T follicular helper cell (primary cell): ENCODE results near the gene COX14.
A peak's percentile ranks its signal among the peaks of the same experiment; 100 is the strongest.
"Not testable (repeated sequence)": the region's sequence is repeated elsewhere in the genome, so short reads cannot be mapped to it uniquely, and the experiment has no call there.

Experiments
- DNase-seq: peaks from one replicate; pipeline ENCODE4 v3.0.0-alpha.2; 2020; ENCODE audit warnings: low read depth
- total RNA-seq, 2 experiments: gene quantifications; one replicate each; lab custom pipeline; 2026; lab: John Stamatoyannopoulos, UW

The COX14 gene
- 11.8 to 14.1 reads per million in 2 experiments for total RNA-seq

DNA sequence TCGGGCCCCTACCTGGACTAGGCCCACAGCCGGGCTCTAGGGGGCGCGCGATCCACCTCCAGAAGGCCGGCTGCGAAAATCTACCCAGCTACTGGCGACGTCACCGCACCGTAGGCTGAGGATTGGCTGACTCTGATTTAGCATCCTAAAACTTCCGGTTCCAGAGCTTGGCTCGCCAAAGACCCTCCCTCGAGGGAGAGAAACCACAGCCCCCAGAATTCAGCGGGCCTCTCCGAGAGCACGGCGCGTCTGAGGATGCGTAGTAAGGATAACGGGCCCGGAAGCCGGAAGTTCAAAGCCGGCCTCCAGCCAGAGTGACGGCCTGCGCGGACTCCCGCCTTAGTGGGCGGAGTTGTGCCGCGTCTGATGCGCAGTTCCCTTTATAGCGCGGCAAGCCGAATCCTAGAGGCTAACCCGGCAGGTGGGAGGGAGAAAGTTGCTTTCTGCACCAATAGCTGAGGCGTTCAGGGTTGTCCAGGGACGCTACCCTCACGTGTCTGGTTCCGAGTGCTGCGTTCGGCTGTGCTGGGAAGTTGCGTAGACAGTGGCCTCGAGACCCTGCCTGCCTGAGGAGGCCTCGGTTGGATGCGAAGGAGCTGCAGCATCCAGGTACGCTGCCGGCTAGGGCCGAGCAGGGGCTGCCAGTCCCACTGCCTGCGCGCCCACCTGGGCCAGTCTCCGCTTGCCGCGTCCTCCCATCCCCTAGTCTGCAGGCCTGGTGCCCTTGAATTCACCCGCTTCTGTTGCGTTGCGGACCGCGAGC lies at the start of gene COX14:
Gene COX14 (plus strand): TSS at position 544 of the 763 bp plus-strand sequence. CDS start 7,808 bp downstream, outside the sequence.
- peak; percentile 98 for DNase-seq

DNA sequence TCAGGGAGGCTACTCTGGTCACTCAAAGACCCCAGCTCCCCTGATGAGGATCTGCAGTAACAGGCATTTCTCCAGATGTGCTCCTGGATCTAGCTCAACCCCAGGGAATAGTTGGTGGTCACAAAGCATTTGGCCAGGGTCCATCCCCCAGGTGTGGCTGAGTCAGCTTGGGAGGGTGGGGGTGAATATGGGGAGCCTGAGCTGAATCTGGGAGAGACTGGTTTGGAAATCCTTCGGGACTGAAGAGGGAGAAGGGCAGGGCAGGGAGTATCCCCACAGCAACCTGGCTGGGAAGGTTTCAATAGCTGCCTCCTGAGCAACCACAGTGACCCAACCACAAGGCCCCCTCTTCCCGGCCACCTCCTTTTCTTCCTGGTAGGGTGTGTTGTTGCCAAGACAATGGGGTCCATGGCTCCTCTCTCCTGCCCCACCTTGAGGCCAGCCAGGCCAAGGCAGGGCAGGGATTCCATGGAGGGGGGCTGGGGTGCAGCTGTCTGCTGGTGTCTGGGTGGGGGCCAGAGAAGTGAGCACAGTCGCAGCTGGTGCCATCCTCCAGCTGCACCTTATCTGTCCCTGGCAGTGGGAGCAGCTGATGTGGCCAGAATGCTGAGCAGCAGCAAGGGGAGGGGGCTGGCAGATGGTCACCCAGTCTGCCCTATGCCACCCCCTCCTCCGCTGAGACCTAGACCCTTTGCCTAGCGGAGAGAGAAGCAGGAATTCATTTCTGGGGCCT lies 49.1 kb upstream of the COX14 start:
- DNase-seq: no peak

DNA sequence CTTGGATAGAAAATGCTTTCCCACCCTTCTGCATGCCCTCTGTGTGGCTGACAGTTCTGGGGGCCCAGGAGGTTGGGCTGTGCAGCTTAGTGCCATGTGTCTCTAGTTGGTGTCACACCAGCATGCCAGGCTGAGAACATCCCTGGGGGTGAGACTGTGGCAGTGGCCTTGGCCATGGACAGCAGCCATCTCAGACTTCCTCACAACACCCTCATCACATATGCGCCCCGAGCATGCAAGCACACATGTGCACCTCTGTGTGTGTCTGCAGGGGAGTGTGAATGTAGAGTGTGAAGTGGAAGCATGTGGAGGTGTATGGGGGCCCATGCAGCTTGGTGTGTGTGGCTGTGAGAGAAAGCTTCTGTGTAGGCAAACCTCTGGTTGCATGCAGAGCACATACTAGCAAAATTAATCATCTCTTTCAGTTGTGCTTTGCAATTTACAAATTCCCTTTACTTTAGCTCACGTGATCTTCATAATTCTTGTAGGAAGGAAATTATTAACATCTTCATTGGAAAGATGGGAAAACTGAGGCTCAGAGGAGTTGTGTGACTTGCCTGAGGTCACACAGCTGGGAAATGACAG lies 46.2 kb upstream of the COX14 start:
- no peak for DNase-seq

DNA sequence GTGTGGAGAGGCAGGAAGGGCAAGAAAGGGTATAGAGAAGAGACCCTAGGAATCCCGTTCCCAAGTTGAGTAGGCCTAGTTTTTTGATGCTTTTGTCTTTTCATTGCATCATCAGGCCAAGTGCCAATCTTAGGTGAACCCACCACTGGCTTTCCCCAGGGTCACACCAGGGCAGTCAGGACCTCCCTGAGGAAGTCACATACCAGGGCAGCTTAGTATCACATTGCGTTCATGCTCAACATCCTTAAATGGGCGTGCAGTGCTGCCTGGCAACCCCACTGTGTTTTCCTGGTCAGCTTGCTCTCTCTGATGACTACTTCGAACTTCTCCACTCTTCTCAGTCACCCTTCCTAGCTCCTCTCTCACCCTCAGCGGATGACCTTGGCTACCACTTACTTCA lies 45.6 kb upstream of the COX14 start:
- no peak for DNase-seq

DNA sequence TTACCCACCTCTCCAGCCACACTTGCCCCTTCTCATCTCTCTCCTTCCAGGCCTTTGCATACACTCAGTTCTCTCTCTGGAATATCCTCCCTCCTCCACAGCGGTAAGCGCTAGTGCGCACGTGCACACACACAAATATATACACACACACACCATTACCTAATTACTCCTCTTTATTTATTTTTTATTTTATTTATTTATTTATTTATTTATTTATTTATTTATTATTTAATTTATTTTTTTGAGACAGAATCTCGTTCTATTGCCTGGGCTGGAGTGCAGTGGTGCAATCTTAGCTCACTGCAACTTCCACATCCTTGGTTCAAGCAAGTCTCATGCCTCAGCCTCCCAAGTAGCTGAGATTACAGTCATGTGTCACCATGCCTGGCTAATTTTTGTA lies 43.0 kb upstream of the COX14 start:
- no peak for DNase-seq

DNA sequence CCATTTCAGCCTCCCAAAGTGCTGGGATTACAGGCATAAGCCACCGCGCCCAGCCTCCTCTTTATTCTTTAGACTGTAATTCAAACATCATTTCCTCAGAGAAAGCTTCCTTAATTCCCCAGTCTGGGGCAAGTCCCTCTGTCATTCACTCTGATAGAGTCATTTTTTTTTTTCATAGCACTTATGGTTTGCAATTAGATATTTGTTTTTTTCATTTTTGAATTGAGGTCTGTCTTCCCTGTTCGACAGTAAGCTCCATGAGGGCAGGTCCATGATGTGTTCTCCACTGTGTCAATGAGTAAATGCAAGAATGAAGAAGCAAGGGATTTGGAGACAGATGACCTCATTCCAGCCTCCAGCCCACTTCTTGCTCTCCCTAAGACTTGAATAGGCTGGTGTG lies 42.5 kb upstream of the COX14 start:
- no peak for DNase-seq

DNA sequence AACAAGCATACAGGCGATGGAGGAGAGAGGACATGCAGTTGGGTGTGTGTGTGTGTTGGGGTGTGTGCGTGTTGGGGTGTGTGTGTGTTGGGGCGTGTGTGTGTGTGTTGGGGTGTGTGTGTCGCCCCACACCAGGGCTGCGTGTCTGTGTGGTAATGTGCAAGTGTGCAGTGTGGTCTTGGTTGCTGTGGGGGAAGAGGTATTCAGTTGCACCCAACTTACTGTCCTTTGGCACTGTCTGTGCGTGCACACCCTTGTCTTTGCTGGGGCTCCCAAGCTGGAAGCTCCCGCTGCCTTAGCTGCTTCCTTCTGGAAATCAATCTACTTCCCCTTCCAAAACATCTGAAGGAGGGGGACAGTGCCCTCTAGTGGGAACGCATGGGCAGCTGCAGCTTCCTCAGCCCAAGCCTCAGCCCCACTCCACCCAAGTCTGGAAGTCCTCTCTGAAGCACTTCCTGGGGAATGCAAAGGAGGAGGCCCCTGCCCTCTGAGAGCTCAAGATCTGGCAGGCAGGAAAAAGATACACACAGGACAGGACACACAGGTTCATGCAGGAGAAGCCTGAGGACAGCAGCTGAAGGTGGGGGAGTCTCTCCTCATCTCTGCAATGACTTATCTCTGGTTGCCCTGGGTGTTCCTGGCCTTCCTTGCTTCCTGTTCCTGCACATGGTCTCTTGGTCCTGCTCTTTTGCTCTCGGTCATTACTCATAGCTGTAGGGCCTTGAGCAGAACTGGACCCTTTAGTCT lies 41.5 kb upstream of the COX14 start:
- DNase-seq: peak; percentile 45

DNA sequence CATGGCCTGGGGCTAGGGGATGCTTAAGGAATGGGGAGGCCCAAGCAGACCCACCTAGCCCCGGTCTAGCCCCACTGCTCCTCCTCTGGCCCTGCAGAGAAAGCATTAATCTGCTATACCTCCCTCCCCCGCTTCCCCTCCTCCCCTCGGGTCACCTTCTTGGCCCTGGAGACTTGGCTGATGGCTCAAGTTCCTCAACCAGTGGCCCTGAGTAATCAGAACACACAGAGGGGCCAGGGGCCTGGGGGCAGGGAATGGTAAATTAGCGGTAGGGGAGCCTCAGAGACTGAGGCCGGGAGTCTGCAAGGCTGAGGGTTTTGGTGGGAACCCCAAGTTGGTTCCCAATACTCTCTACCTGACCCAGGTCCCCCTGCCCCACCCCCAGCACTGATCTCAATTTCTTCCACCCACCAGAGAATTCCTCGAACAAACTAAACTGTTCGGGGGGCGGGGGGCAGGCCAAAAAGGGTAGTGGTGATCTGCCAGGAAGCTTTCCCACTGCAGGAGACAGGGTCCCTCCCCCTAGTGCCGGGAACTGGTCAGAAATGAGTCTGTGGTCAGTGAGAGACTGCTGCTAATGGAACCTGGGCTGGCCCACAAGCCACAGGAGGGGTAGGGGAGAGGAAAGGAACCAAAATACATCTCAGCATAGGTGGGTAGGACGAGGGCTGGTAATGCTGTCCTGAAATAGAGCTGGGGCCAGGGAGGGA lies 39.7 kb upstream of the COX14 start:
- no peak for DNase-seq

DNA sequence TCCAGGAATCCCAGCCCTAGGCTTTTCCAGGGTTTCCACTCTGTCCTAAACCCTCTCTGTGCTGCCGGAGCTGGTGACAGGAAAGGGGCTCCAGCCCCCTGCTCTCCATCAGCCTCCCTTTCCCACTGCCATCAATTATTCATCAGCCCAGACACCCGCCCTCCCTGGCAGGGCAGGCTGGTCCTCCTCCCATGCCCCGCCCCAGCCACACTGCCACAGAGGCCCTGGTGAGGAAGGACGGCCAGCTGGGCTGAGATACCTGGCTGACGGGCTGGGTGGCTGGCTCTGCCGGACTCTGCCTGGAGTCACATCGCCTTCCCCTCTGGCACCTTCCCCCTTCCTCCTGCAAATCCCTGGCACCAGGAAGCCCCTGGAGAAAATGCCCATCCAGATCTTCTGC lies 38.8 kb upstream of the COX14 start:
- DNase-seq: no peak

DNA sequence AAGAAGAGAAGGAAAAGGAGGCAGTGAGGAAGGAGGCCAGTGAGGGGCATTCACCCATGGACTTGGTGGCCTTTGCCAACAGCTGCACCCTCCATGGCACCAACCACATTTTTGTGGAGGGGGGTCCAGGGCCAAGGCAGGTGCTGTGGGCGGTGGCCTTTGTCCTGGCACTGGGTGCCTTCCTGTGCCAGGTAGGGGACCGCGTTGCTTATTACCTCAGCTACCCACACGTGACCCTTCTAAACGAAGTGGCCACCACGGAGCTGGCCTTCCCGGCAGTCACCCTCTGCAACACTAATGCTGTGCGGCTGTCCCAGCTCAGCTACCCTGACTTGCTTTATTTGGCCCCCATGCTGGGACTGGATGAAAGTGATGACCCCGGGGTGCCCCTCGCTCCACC lies 38.3 kb upstream of the COX14 start:
- no peak for DNase-seq

DNA sequence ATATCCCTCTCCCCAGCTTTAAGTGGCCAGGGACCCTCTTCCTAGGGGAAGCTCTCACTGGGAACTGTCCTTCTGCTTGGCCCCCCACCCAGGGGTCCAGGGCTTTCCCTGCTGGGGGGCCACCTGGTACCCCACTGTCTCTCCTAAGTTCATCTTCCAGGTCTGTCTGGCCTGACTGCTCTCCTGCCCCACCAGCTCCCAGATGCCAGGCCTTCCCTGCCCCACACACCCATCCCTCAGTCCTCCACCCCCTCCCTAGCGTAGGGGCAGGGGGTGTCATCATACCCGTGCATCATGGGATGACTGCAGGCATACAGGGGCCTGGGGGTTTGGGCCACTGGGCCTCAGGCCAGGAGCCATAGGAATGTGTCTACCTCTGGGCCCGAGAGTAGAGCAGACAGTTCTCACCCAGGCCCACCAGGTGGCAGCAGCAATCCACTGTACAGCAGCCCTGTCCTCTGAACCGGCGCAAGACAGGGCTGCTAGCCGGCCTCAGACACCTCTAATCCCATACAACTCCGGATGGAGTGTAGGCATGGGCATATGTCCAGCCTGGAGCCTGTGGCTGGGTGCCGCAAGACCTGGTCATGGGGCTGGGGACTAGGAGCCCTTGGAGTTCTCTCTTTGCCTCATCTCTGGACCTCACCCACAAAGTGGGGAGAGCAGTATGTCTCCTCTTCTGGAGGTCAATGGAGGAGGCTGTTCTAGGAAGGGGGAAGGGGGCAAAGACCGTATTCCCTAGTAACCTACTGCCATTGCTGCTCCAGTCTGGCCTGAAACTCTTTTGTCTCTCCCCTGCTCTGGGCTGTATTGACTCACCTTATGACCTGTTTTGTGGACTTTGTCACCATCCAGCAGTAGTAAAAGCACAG lies 36.9 kb upstream of the COX14 start:
- peak; percentile 67 for DNase-seq

DNA sequence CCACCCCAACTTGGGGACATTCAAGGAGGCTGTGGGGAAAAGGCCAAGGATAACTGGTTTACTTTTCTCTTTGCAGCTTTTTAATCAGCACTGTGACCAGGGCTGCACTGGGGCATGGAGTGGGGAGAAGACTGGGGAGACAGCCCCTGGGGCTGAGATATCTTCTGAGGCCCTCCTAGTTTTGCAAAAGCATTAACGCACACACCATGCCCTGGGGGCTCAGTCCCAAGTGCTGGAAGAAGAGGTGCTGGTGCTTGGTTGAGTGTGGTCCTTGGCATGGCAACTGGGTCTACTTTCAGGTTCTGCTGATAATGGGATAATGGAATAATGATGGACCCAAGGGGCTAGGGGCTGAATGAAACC lies 36.2 kb upstream of the COX14 start:
- no peak for DNase-seq

DNA sequence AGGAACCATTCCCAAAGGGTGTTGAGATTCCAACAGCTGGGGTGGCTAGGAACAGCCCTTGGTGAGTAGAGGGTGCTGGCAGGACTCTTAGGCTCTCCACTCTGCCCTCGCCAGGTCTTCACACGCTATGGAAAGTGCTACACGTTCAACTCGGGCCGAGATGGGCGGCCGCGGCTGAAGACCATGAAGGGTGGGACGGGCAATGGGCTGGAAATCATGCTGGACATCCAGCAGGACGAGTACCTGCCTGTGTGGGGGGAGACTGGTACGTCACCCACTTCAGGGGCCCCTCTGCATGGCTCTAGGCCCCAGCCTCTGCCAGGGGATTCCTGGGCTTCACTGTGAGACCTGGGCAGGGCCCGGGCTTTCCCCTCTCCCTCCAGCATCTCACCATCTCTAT lies 34.9 kb upstream of the COX14 start:
- DNase-seq: no peak

DNA sequence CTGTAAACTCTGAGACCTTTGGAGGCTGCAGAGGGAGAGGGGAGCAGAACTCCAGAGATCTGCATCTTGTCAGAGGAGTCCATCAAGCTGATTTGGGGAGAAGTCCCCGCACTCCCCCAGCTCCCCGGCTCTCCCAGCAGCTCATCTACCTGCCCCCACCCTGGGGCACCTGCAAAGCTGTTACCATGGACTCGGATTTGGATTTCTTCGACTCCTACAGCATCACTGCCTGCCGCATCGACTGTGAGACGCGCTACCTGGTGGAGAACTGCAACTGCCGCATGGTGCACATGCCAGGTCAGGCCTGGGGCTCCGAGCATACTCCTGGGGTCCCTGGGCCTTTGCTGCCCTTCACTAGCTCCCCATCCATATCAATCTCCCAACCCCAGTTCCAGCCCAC lies 33.8 kb upstream of the COX14 start:
- DNase-seq: no peak

DNA sequence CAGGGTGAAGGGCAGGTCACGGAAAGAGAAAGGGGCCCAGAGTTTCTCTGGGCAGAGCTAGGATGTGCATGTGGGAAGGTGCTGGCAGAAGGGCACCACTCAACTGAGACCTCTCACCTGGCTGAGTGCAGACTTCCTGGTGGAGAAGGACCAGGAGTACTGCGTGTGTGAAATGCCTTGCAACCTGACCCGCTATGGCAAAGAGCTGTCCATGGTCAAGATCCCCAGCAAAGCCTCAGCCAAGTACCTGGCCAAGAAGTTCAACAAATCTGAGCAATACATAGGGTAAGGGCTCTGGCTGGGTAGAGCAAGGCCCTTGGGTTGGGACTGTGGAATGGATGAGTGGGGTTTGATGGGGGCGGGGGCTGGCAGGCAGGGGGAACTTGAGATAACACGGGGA lies 32.3 kb upstream of the COX14 start:
- no peak for DNase-seq

DNA sequence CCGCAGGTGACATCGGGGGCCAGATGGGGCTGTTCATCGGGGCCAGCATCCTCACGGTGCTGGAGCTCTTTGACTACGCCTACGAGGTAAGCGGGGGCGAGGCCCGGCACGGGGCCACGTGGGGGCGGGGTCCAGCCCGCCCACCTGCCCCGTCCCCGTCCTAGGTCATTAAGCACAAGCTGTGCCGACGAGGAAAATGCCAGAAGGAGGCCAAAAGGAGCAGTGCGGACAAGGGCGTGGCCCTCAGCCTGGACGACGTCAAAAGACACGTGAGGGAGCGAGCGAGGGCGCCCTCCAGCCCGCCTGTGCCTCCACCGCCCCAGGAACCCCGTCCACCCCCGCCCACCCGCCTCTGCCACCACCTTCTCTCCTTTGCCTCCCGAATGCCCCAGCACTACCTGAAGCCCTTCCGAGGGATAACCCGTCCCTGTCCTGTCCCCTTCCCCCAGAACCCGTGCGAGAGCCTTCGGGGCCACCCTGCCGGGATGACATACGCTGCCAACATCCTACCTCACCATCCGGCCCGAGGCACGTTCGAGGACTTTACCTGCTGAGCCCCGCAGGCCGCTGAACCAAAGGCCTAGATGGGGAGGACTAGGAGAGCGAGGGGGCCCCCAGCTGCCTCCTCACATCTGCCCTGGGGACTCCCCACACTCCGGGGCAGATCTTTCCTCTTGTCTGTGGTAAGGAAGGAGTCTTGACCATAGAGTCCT lies 30.8 kb upstream of the COX14 start:
- no peak for DNase-seq

DNA sequence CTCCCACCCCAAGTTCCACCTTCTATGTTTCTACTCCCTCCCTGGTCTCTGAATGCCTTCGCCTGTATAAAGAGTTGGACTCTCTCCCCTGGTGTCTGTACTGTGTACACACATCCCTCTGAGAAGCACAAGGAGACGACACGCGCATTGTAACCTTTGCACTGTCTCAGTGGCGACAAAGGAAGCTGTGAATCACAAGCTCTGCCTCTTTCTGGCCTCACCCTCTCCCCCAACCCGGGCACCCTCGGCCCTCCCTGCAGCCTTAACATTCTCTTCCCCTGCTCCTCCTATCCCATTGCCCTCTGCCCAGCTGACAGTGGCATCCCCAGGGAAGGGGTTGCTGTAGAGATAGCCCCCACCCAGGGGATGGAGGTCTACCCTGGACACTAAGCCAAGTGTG lies 29.4 kb upstream of the COX14 start:
- DNase-seq: no peak

DNA sequence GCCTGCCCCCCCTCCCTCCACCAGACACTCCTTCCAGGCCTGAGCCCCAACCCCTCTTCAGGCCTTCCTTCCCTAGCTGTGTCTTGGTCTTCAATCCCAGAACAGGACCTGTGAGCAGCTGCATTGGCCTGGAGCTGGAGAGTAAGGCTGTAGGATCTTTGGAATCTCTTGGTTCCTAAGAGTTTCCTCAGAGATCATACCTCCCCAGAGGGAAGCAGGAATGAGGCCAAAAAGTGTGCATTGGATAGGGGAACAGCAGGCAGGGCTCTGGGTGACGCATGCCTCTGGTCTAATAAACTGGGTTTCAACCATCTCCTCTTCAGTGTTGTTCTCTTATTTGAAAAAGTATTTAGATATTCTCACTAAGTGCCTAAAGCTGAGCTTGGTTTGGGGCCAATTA lies 28.7 kb upstream of the COX14 start:
- no peak for DNase-seq

DNA sequence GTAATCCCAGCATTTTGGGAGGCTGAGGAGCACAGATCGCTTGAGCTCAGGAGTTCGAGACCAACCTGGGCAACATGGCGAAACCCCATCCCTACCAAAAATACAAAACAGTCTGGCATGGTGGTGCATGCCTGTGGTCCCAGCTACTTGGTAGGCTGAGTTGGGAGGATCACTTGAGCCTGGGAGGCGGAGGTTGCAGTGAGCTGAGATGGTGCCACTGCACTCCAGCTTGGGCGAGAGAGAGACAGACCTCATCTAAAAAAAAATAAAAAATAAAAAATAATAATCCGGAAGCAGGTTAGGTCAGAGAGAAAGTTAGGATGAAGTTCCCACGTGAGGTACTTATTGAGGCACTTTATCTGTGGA lies 27.6 kb upstream of the COX14 start:
- not testable (repeated sequence) for DNase-seq
